Measurements from ENCODE around the gene ARGLU1.

Gene ARGLU1

DNA sequence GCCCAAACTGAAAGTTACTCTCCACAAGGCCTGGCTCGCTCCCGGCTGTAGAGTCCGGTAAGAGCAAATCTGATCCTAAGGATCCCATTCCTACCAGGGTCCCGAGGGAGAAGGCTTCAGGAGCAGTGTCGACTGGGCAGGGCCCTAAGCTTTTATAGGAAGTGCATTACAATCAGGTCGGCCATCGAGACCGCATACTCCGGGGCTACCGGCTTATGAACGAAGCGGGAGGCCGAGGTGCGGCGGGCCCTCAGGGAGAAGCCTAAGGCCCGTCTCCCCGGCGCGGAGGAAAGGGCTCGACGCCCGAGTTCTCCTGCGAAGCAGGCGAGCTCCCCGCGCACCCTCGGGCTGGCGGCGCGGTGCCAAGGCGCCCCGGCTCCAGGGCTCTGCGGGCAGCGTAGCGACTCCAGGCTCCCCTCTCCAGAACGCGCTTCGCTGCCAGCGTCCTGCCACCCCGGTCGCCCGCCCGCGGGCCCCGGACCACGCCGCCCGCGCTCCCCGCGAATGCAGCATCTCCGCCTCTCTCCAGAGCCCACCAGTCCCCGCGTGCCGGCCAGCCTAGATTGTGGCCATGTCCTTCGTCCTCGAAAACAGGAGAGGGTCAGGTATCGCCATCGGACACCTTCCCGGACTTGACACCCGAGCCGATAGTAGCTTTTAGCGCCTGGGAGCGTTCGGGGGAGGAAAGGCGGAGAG is 33.8 kb downstream of the ARGLU1 start:
- Histone ChIP-seq H3K36me3 (ENCODE audit: control insufficient read depth, insufficient read depth, low read length) (no peaks in the 10 kb centered on the region), H3K4me3 (replicated peaks; ENCODE audit: low read depth, low read length) (peak overlapping the region; percentile 63), H3K27me3 (replicated peaks; ENCODE audit: control insufficient read depth, insufficient read depth, low read length) (no peaks in the 10 kb centered on the region)
- TF ChIP-seq, protein P1, sequence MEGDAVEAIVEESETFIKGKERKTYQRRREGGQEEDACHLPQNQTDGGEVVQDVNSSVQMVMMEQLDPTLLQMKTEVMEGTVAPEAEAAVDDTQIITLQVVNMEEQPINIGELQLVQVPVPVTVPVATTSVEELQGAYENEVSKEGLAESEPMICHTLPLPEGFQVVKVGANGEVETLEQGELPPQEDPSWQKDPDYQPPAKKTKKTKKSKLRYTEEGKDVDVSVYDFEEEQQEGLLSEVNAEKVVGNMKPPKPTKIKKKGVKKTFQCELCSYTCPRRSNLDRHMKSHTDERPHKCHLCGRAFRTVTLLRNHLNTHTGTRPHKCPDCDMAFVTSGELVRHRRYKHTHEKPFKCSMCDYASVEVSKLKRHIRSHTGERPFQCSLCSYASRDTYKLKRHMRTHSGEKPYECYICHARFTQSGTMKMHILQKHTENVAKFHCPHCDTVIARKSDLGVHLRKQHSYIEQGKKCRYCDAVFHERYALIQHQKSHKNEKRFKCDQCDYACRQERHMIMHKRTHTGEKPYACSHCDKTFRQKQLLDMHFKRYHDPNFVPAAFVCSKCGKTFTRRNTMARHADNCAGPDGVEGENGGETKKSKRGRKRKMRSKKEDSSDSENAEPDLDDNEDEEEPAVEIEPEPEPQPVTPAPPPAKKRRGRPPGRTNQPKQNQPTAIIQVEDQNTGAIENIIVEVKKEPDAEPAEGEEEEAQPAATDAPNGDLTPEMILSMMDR (IDR thresholded peaks at IDR 0.05; ENCODE audit: insufficient read depth, low read length, poor library complexity, severe bottlenecking), result no peak
- peak; percentile 29 for DNase-seq (ENCODE audit: extremely low read depth, insufficient read length)

DNA sequence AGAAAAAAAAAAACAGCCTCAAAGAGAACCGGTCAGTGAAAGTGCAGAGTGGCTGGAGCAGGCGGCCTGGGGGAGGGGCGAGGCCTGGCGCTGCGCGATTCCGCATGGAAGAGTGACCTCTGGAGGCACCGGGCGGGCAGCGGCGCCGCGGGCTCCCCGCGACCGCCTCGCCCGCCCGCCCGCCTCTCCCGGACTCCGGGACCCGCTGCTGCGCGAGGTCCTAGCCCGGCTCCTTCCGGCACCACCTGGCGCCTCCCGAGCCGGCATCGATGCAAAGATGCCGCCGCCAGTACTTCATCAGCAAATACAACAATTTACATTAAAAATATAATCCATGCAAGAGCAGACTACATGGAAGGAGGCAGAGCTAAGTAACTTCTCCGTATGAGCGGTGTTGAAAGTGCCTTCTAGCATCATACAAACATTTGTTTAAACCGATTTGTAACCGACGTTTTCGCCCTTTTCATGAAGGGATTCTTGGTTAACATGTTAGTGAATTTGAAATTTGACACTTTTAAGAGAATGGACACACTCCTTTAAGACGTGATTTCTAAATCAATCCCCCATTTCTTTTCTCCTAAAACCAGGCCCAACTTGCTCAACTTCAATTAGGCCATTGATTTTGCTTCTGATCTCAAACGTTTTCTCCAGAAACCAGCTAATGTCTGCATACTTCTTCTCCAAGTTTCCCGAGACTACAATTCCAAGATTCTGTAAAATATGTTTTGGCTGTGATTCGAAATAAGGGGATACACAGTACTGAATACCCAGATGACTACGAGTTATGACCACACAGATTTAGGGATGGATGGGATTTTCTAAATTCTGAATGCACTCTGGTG is 34.6 kb downstream of the ARGLU1 start:
- Histone ChIP-seq H3K27me3 (replicated peaks; ENCODE audit: control insufficient read depth, insufficient read depth, low read length) (no peaks in the 10 kb centered on the region), H3K36me3 (ENCODE audit: control insufficient read depth, insufficient read depth, low read length) (no peaks in the 10 kb centered on the region), H3K4me3 (replicated peaks; ENCODE audit: low read depth, low read length) (peak overlapping the region; percentile 63)
- DNase-seq (ENCODE audit: extremely low read depth, insufficient read length), result peak; percentile 60
- TF ChIP-seq, protein P1 (IDR thresholded peaks at IDR 0.05; ENCODE audit: insufficient read depth, low read length, poor library complexity, severe bottlenecking), result peak; percentile 29

DNA sequence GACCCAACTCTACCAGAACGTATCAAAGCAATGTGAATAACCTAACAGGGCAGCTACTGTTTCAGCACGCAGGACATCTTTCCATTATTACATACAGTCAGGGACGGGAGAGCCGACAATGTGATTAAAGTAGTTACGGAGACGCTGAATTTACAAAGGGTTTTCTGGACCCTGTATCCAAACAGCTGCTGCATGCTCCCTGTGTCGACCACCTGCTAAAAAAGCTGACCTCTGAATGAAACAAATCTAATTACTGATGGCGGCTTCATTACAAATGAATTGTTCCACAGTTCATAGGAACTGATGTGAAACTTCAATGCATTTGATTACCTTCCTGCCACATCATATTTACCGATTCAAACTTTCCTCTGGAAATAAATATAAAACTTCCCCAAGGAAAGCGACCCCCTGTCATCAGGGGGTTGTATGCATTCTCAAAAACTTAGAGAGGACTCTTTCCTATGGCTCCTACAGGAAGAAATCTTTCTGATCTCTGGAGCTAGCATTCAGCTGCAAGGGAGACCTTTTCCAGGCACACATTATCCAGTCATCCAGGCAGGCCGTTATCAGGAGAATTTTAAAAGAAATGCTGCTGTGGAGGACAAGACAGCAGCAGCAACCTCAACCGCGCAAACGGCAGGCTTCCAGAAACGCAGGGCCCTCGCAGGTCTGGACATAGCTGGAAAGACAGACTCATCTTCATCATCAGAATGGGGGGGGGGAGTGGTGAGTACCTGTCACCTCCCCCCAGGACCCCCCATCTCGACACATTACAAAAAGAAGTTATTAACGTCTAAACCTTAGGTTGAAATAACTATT is 35.6 kb downstream of the ARGLU1 start:
- TF ChIP-seq, protein P1 (IDR thresholded peaks at IDR 0.05; ENCODE audit: insufficient read depth, low read length, poor library complexity, severe bottlenecking), result no peak
- no peaks in the 10 kb centered on the region for H3K27me3 ChIP-seq (replicated peaks; ENCODE audit: control insufficient read depth, insufficient read depth, low read length)
- DNase-seq (ENCODE audit: extremely low read depth, insufficient read length), result no peak
- no peaks in the 10 kb centered on the region for H3K36me3 ChIP-seq (ENCODE audit: control insufficient read depth, insufficient read depth, low read length)
- no peak overlapping the region for H3K4me3 ChIP-seq (replicated peaks; ENCODE audit: low read depth, low read length)

DNA sequence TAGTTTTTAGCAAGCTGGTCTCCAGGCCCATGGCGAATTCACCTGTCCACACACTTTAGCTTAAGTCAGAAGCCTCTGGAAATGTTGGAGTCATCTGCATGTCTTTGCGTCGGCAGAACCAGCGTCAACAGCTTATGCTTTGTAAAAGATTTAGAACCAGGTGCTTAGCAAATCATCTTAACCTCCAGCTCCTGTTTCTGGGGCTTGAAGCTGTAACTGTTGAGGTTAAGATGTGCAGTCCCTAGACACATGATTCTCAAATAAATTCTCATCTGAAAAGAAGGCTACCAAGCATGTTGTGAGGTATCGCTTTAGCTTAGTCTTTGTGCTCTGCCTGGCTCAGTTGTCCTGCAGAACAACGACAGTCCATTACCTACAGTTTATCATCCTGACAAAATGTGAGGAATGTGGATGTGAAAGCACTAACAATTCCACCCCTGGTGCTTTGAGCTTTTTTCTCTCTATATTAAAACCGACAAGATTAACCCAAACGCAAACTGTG is 36.9 kb downstream of the ARGLU1 start:
- DNase-seq (ENCODE audit: extremely low read depth, insufficient read length), result no peak
- H3K27me3 ChIP-seq (replicated peaks; ENCODE audit: control insufficient read depth, insufficient read depth, low read length), result no peaks in the 10 kb centered on the region
- H3K4me3 ChIP-seq (replicated peaks; ENCODE audit: low read depth, low read length), result no peak overlapping the region
- no peaks in the 10 kb centered on the region for H3K36me3 ChIP-seq (ENCODE audit: control insufficient read depth, insufficient read depth, low read length)
- TF ChIP-seq, protein P1 (IDR thresholded peaks at IDR 0.05; ENCODE audit: insufficient read depth, low read length, poor library complexity, severe bottlenecking), result no peak

DNA sequence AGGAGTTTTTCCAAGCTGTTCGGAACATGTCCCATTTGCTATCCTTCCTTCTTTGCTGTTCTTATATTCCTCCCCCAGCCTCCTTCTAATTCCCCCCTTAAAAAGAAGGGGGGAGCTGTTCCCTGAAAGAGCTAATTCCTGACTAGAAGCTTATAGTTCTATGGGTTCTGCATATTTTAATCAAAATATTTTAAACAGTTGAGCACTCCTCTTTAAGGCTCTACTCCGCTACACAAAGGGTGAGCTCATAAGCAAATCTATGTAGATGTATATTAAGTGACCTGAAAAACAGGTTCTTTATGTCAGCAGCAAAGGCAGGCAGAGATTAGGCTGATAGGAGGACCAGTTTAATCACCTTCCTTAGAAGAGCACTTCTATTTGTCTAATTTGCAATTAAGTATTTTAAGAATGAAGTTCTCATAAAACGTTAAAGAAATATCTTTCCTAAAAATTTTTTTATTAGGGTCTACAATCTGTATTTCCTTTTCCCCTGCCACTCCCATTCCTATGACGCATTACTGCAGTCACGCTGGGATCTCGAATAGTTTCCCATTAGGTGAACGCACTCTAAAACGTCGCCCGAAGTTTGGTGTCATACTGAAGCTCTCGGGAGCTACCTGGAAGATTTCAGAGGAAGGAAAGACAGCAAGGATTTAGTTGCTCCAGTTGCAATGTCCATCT is 37.6 kb downstream of the ARGLU1 start:
- Histone ChIP-seq H3K36me3 (ENCODE audit: control insufficient read depth, insufficient read depth, low read length) (no peaks in the 10 kb centered on the region), H3K27me3 (replicated peaks; ENCODE audit: control insufficient read depth, insufficient read depth, low read length) (no peaks in the 10 kb centered on the region), H3K4me3 (replicated peaks; ENCODE audit: low read depth, low read length) (no peak overlapping the region)
- no peak for DNase-seq (ENCODE audit: extremely low read depth, insufficient read length)
- TF ChIP-seq, protein P1 (IDR thresholded peaks at IDR 0.05; ENCODE audit: insufficient read depth, low read length, poor library complexity, severe bottlenecking), result no peak
